Measurements from ENCODE around the gene EBI3.

Gene EBI3

GRCh38 chr19:4184718-4185352 lies 44.5 kb upstream of the EBI3 start:
- Histone ChIP-seq H3K27me3 (ENCODE audit: insufficient read depth, low read depth) (peaks cover 16% of the 10 kb centered on the region; the same call in 1 of the 2 replicates), H3K79me2 (ENCODE audit: insufficient read depth, low read depth) (no peaks in the 10 kb centered on the region), H3K36me3 (ENCODE audit: insufficient read depth) (no peaks in the 10 kb centered on the region), H2AFZ (ENCODE audit: low read depth) (no peak overlapping the region), H3K4me2 (no peak overlapping the region), H3K4me3 (IDR thresholded peaks at IDR 0.05; ENCODE audit: insufficient read depth, low read depth, low read length) (no peak overlapping the region), H4K20me1 (ENCODE audit: insufficient read depth) (no peaks in the 10 kb centered on the region), H3K27ac (no peak overlapping the region), H3K9ac (no peak overlapping the region), H3K4me1 (ENCODE audit: low read depth, poor library complexity, severe bottlenecking) (peaks cover 10% of the 10 kb centered on the region)
- no peak for TF ChIP-seq CTCF (conservative IDR thresholded peaks at IDR 0.05; ENCODE audit: low read depth, low read length)

GRCh38 chr19:4185413-4186086 lies 43.8 kb upstream of the EBI3 start:
- no peak overlapping the region for H3K4me3 ChIP-seq (IDR thresholded peaks at IDR 0.05; ENCODE audit: insufficient read depth, low read depth, low read length)
- H4K20me1 ChIP-seq (ENCODE audit: insufficient read depth): no peaks in the 10 kb centered on the region
- no peak overlapping the region for H3K9ac ChIP-seq
- no peak overlapping the region for H2AFZ ChIP-seq (ENCODE audit: low read depth)
- peaks cover 22% of the 10 kb centered on the region; the same call in 1 of the 2 replicates for H3K27me3 ChIP-seq (ENCODE audit: insufficient read depth, low read depth)
- TF ChIP-seq CTCF (conservative IDR thresholded peaks at IDR 0.05; ENCODE audit: low read depth, low read length): no peak
- no peak overlapping the region for H3K27ac ChIP-seq
- peaks cover 10% of the 10 kb centered on the region for H3K4me1 ChIP-seq (ENCODE audit: low read depth, poor library complexity, severe bottlenecking)
- no peak overlapping the region for H3K4me2 ChIP-seq
- no peaks in the 10 kb centered on the region for H3K36me3 ChIP-seq (ENCODE audit: insufficient read depth)
- no peaks in the 10 kb centered on the region for H3K79me2 ChIP-seq (ENCODE audit: insufficient read depth, low read depth)

GRCh38 chr19:4186087-4186993 lies 43.0 kb upstream of the EBI3 start:
- no peaks in the 10 kb centered on the region for H3K79me2 ChIP-seq (ENCODE audit: insufficient read depth, low read depth)
- H4K20me1 ChIP-seq (ENCODE audit: insufficient read depth): no peaks in the 10 kb centered on the region
- H3K36me3 ChIP-seq (ENCODE audit: insufficient read depth): no peaks in the 10 kb centered on the region
- no peak overlapping the region for H3K9ac ChIP-seq
- no peak overlapping the region for H3K4me3 ChIP-seq (IDR thresholded peaks at IDR 0.05; ENCODE audit: insufficient read depth, low read depth, low read length)
- H3K4me2 ChIP-seq: no peak overlapping the region
- peaks cover 28% of the 10 kb centered on the region; the same call in 1 of the 2 replicates for H3K27me3 ChIP-seq (ENCODE audit: insufficient read depth, low read depth)
- peaks cover 8% of the 10 kb centered on the region for H3K4me1 ChIP-seq (ENCODE audit: low read depth, poor library complexity, severe bottlenecking)
- TF ChIP-seq CTCF (conservative IDR thresholded peaks at IDR 0.05; ENCODE audit: low read depth, low read length): peak; percentile 84
- no peak overlapping the region for H3K27ac ChIP-seq
- H2AFZ ChIP-seq (ENCODE audit: low read depth): no peak overlapping the region

- H3K4me3 ChIP-seq (IDR thresholded peaks at IDR 0.05; ENCODE audit: insufficient read depth, low read depth, low read length): no peak overlapping the region
- H3K27me3 ChIP-seq (ENCODE audit: insufficient read depth, low read depth): peaks cover 36% of the 10 kb centered on the region
- H3K4me1 ChIP-seq (ENCODE audit: low read depth, poor library complexity, severe bottlenecking): peaks cover 4% of the 10 kb centered on the region
- H3K27ac ChIP-seq: no peak overlapping the region
- no peak overlapping the region for H2AFZ ChIP-seq (ENCODE audit: low read depth)
- no peaks in the 10 kb centered on the region for H3K36me3 ChIP-seq (ENCODE audit: insufficient read depth)
- no peak overlapping the region for H3K4me2 ChIP-seq
- TF ChIP-seq CTCF (conservative IDR thresholded peaks at IDR 0.05; ENCODE audit: low read depth, low read length): no peak
- no peaks in the 10 kb centered on the region for H4K20me1 ChIP-seq (ENCODE audit: insufficient read depth)
- H3K9ac ChIP-seq: no peak overlapping the region
- H3K79me2 ChIP-seq (ENCODE audit: insufficient read depth, low read depth): no peaks in the 10 kb centered on the region
These were observed 41.8 kb upstream of the EBI3 start for GRCh38 chr19:4187313-4188122.
